Astrocyte (in vitro differentiated cells and primary cell): ENCODE results near the gene VTCN1.

Source experiments
- EZH2 ChIP-seq: IDR thresholded peaks from 2 replicates; pipeline ENCODE4 v1.6.1; 2012; ENCODE audit warnings: mild to moderate bottlenecking, low read length, inconsistent platforms; ENCODE audit not compliant: insufficient read depth
- TF ChIP-seq, protein P1 (sequence below): IDR thresholded peaks from 2 replicates; pipeline ENCODE4 v1.5.1; 2011; ENCODE audit warnings: low read depth, mild to moderate bottlenecking, inconsistent platforms, low read length, moderate library complexity; ENCODE audit not compliant: insufficient read depth

DNA sequence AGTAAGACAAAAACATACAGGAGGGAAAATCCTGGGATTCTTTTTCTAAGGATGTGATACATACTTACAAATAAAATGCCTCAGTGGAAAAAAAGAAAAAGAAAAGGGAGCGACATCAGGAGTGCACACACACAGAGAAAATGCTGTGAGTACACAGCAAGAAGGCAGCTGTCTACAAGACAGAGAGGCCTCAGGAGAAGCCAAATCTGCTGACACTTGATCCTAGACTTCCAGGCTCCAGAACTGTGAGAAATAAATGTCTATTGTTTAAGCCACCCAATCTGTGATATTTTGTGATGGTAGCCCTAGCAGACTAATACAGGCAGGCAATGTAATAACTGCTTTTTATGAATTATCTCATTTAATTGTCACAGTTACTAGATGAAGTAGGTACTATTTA lies 72.2 kb downstream of the VTCN1 start:
- TF ChIP-seq, protein P1, sequence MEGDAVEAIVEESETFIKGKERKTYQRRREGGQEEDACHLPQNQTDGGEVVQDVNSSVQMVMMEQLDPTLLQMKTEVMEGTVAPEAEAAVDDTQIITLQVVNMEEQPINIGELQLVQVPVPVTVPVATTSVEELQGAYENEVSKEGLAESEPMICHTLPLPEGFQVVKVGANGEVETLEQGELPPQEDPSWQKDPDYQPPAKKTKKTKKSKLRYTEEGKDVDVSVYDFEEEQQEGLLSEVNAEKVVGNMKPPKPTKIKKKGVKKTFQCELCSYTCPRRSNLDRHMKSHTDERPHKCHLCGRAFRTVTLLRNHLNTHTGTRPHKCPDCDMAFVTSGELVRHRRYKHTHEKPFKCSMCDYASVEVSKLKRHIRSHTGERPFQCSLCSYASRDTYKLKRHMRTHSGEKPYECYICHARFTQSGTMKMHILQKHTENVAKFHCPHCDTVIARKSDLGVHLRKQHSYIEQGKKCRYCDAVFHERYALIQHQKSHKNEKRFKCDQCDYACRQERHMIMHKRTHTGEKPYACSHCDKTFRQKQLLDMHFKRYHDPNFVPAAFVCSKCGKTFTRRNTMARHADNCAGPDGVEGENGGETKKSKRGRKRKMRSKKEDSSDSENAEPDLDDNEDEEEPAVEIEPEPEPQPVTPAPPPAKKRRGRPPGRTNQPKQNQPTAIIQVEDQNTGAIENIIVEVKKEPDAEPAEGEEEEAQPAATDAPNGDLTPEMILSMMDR = no peak
- no peak for TF ChIP-seq EZH2
